ENCODE measurements around the gene NAALADL2.

The NAALADL2 gene

DNA sequence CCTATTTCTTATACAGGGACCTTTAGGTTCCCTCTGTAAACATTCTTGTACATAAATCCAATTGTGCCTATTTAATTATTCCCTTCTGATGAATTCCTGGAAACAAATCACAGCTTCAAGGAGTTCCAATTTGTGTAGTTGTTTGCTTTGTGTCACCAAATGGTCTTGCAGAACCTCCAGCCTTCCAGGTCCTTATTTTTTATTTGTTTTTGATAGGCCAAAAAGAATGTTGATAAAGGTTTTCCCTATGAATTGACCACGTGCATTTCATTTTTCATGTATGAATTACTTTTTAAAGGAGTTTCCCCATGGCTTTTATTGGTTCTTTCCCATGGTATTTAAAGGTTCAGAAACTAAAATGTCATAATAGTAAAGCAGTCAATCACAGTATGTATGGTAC lies 243.0 kb downstream of the NAALADL2 start:
- no peaks in the 10 kb centered on the region for H3K9me3 ChIP-seq (ENCODE audit: control insufficient read depth, insufficient read depth, low read depth, low read length)
- H3K9ac ChIP-seq (ENCODE audit: low read length): no peak overlapping the region
- no peaks in the 10 kb centered on the region for H3K27me3 ChIP-seq (ENCODE audit: control insufficient read depth, insufficient read depth, low read length)
- no peak overlapping the region for H3K27ac ChIP-seq (ENCODE audit: low read depth, low read length)
- no peaks in the 10 kb centered on the region for H3K4me1 ChIP-seq (ENCODE audit: control insufficient read depth, insufficient read depth, low read length)
- H3K36me3 ChIP-seq (ENCODE audit: control insufficient read depth, insufficient read depth, low read length): no peaks in the 10 kb centered on the region
- no peak overlapping the region for H3K4me3 ChIP-seq (ENCODE audit: low read depth, low read length)

GRCh38 chr3:175103298-175103697 lies 244.2 kb downstream of the NAALADL2 start:
- no peak overlapping the region for H3K4me3 ChIP-seq (ENCODE audit: low read depth, low read length)
- H3K36me3 ChIP-seq (ENCODE audit: control insufficient read depth, insufficient read depth, low read length): no peaks in the 10 kb centered on the region
- H3K9me3 ChIP-seq (ENCODE audit: control insufficient read depth, insufficient read depth, low read depth, low read length): no peaks in the 10 kb centered on the region
- no peak overlapping the region for H3K9ac ChIP-seq (ENCODE audit: low read length)
- H3K4me1 ChIP-seq (ENCODE audit: control insufficient read depth, insufficient read depth, low read length): no peaks in the 10 kb centered on the region
- no peaks in the 10 kb centered on the region for H3K27me3 ChIP-seq (ENCODE audit: control insufficient read depth, insufficient read depth, low read length)
- H3K27ac ChIP-seq (ENCODE audit: low read depth, low read length): no peak overlapping the region

GRCh38 chr3:175105066-175105465 lies 245.9 kb downstream of the NAALADL2 start:
- Histone ChIP-seq H3K27ac (ENCODE audit: low read depth, low read length) (no peak overlapping the region), H3K4me3 (ENCODE audit: low read depth, low read length) (no peak overlapping the region), H3K36me3 (ENCODE audit: control insufficient read depth, insufficient read depth, low read length) (no peaks in the 10 kb centered on the region), H3K27me3 (ENCODE audit: control insufficient read depth, insufficient read depth, low read length) (no peaks in the 10 kb centered on the region), H3K9ac (ENCODE audit: low read length) (no peak overlapping the region), H3K9me3 (ENCODE audit: control insufficient read depth, insufficient read depth, low read depth, low read length) (no peaks in the 10 kb centered on the region), H3K4me1 (ENCODE audit: control insufficient read depth, insufficient read depth, low read length) (no peaks in the 10 kb centered on the region)

- Histone ChIP-seq H3K36me3 (ENCODE audit: control insufficient read depth, insufficient read depth, low read length) (no peaks in the 10 kb centered on the region), H3K4me1 (ENCODE audit: control insufficient read depth, insufficient read depth, low read length) (no peaks in the 10 kb centered on the region), H3K9me3 (ENCODE audit: control insufficient read depth, insufficient read depth, low read depth, low read length) (no peaks in the 10 kb centered on the region), H3K9ac (ENCODE audit: low read length) (no peak overlapping the region), H3K4me3 (ENCODE audit: low read depth, low read length) (no peak overlapping the region), H3K27me3 (ENCODE audit: control insufficient read depth, insufficient read depth, low read length) (no peaks in the 10 kb centered on the region), H3K27ac (ENCODE audit: low read depth, low read length) (no peak overlapping the region)
These were observed 248.1 kb downstream of the NAALADL2 start for GRCh38 chr3:175107231-175107630.

GRCh38 chr3:175107995-175108394 lies 248.9 kb downstream of the NAALADL2 start:
- no peaks in the 10 kb centered on the region for H3K36me3 ChIP-seq (ENCODE audit: control insufficient read depth, insufficient read depth, low read length)
- no peak overlapping the region for H3K4me3 ChIP-seq (ENCODE audit: low read depth, low read length)
- no peaks in the 10 kb centered on the region for H3K9me3 ChIP-seq (ENCODE audit: control insufficient read depth, insufficient read depth, low read depth, low read length)
- no peak overlapping the region for H3K9ac ChIP-seq (ENCODE audit: low read length)
- no peak overlapping the region for H3K27ac ChIP-seq (ENCODE audit: low read depth, low read length)
- no peaks in the 10 kb centered on the region for H3K27me3 ChIP-seq (ENCODE audit: control insufficient read depth, insufficient read depth, low read length)
- no peaks in the 10 kb centered on the region for H3K4me1 ChIP-seq (ENCODE audit: control insufficient read depth, insufficient read depth, low read length)

- H3K4me3 ChIP-seq (ENCODE audit: low read depth, low read length): no peak overlapping the region
- H3K9ac ChIP-seq (ENCODE audit: low read length): no peak overlapping the region
- H3K4me1 ChIP-seq (ENCODE audit: control insufficient read depth, insufficient read depth, low read length): no peaks in the 10 kb centered on the region
- no peaks in the 10 kb centered on the region for H3K36me3 ChIP-seq (ENCODE audit: control insufficient read depth, insufficient read depth, low read length)
- no peaks in the 10 kb centered on the region for H3K9me3 ChIP-seq (ENCODE audit: control insufficient read depth, insufficient read depth, low read depth, low read length)
- no peak overlapping the region for H3K27ac ChIP-seq (ENCODE audit: low read depth, low read length)
- H3K27me3 ChIP-seq (ENCODE audit: control insufficient read depth, insufficient read depth, low read length): no peaks in the 10 kb centered on the region
These were observed 249.5 kb downstream of the NAALADL2 start for GRCh38 chr3:175108613-175109151.

DNA sequence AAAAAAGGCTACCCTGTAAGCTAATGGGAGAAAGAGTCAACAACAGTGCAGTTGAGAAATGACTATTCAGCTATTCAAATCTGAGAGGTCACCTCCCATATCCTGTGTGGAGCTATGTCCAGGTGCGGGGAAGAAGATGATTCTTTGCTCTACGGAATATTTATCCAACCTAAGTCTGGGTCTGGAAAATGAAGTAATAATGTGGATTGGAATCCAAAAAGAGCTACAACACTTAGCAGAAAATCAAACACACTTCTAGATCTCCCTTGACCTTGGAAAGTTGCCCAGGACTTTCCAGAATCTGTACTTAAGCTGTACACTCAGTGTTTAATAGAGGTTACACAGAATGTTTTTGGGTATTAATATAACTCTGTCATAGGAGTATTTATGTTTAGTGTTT lies 251.9 kb downstream of the NAALADL2 start:
- Histone ChIP-seq H3K9ac (ENCODE audit: low read length) (no peak overlapping the region), H3K27me3 (ENCODE audit: control insufficient read depth, insufficient read depth, low read length) (no peaks in the 10 kb centered on the region), H3K36me3 (ENCODE audit: control insufficient read depth, insufficient read depth, low read length) (no peaks in the 10 kb centered on the region), H3K27ac (ENCODE audit: low read depth, low read length) (no peak overlapping the region), H3K9me3 (ENCODE audit: control insufficient read depth, insufficient read depth, low read depth, low read length) (no peaks in the 10 kb centered on the region), H3K4me3 (ENCODE audit: low read depth, low read length) (no peak overlapping the region), H3K4me1 (ENCODE audit: control insufficient read depth, insufficient read depth, low read length) (no peaks in the 10 kb centered on the region)

DNA sequence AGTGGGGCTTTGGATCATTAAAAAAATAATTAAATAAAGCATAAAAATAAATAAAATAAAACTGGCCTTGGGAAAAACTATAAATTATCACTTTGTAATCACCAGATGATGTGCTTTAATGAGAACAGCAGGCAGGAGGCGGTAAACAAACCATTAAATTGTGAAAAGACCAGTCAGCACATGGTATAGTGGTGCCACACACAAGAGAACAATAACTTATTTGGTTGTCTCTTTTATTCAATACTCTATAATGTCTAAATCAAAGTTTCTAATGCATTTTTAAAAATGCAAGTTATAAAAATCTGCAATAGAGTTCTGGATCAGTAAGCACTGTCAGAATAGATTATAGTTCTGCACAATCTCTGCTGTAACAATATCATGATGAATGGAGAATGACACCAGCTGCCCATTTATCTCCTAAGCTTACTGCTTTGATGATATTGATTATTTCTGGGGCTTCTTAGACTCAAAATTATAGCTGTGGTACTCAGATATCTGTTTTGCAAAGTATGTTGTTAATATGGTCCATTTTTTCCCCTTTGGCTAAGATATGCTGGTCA lies 259.3 kb downstream of the NAALADL2 start:
- Histone ChIP-seq H3K4me1 (ENCODE audit: control insufficient read depth, insufficient read depth, low read length) (no peaks in the 10 kb centered on the region), H3K4me3 (ENCODE audit: low read depth, low read length) (no peak overlapping the region), H3K36me3 (ENCODE audit: control insufficient read depth, insufficient read depth, low read length) (no peaks in the 10 kb centered on the region), H3K9ac (ENCODE audit: low read length) (no peak overlapping the region), H3K27ac (ENCODE audit: low read depth, low read length) (no peak overlapping the region), H3K27me3 (ENCODE audit: control insufficient read depth, insufficient read depth, low read length) (no peaks in the 10 kb centered on the region), H3K9me3 (ENCODE audit: control insufficient read depth, insufficient read depth, low read depth, low read length) (peaks cover 10% of the 10 kb centered on the region)

DNA sequence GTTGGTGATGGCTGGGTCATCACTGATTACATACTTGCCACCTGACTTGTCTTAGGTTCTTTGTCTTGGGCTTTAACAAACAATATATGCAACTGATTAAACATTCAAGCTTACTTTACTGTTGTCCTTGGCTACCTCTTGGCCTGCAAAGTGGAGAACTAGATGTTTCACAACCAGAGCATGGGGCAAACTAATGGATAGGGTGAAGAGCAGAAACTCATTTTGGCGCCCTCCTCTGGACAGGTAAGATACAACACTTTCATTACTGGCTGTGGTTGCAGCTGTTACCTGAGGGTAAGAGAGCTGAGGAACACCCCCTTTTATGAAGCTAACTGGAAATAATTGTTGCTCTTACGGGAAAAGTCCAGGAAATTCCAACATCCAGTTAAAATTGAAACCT lies 262.1 kb downstream of the NAALADL2 start:
- Histone ChIP-seq H3K4me1 (ENCODE audit: control insufficient read depth, insufficient read depth, low read length) (no peaks in the 10 kb centered on the region), H3K9ac (ENCODE audit: low read length) (no peak overlapping the region), H3K9me3 (ENCODE audit: control insufficient read depth, insufficient read depth, low read depth, low read length) (peaks cover 23% of the 10 kb centered on the region), H3K27ac (ENCODE audit: low read depth, low read length) (no peak overlapping the region), H3K4me3 (ENCODE audit: low read depth, low read length) (no peak overlapping the region), H3K27me3 (ENCODE audit: control insufficient read depth, insufficient read depth, low read length) (no peaks in the 10 kb centered on the region), H3K36me3 (ENCODE audit: control insufficient read depth, insufficient read depth, low read length) (no peaks in the 10 kb centered on the region)

DNA sequence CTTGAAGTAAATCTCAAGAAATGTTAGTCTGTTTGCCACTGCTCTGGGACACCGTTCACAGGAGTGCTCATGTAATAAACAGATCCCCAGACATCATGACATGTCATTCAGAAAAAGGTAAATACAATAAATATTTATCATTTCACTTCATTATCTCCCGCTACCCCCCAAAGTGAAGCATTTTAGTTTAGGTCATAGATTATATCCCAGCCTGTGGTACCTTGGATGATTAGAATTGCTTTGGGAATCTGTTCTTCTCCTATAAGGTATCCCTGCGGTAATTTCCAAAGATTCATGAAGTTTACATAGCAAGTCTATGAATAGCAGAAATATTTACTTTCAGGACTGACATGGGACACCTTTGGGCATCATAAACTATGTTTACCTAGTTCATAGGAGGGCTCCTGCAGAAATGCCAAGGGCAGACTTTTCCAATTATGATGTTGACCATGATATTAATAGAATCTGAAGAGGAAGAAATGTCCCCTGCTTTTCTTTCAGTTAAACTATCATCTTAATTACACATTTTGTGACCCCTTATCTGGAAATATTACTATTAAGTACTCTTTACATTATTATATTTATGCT lies 268.0 kb downstream of the NAALADL2 start:
- Histone ChIP-seq H3K36me3 (ENCODE audit: control insufficient read depth, insufficient read depth, low read length) (no peaks in the 10 kb centered on the region), H3K4me1 (ENCODE audit: control insufficient read depth, insufficient read depth, low read length) (no peaks in the 10 kb centered on the region), H3K4me3 (ENCODE audit: low read depth, low read length) (no peak overlapping the region), H3K27ac (ENCODE audit: low read depth, low read length) (no peak overlapping the region), H3K27me3 (ENCODE audit: control insufficient read depth, insufficient read depth, low read length) (no peaks in the 10 kb centered on the region), H3K9ac (ENCODE audit: low read length) (no peak overlapping the region), H3K9me3 (ENCODE audit: control insufficient read depth, insufficient read depth, low read depth, low read length) (peaks cover 23% of the 10 kb centered on the region)

DNA sequence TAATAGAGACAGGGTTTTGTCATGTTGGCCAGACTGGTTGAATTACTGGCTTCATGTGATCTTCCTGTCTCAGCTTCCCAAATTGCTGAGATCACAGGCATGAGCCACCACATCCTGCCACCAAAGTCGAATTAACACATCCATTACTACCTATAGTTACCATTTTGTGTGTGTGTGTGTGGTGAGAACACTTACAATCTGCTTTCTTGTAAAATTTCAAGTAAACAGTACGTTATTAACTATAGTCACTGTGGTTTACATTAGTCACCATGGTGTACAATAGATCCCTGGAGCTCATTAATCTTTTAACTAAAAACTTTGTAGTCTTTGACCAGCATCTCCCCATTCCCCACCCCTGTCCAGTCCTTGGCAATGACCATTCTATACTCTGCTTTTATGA lies 270.0 kb downstream of the NAALADL2 start:
- Histone ChIP-seq H3K4me1 (ENCODE audit: control insufficient read depth, insufficient read depth, low read length) (no peaks in the 10 kb centered on the region), H3K36me3 (ENCODE audit: control insufficient read depth, insufficient read depth, low read length) (no peaks in the 10 kb centered on the region), H3K27ac (ENCODE audit: low read depth, low read length) (no peak overlapping the region), H3K9ac (ENCODE audit: low read length) (no peak overlapping the region), H3K9me3 (ENCODE audit: control insufficient read depth, insufficient read depth, low read depth, low read length) (peaks cover 7% of the 10 kb centered on the region), H3K27me3 (ENCODE audit: control insufficient read depth, insufficient read depth, low read length) (no peaks in the 10 kb centered on the region), H3K4me3 (ENCODE audit: low read depth, low read length) (no peak overlapping the region)

All from HUES6 (cell line).